Activated CD4-positive, alpha-beta T cell treated with anti-CD3 and anti-CD28 coated beads, Interleukin-2, amount 50 U/mL, for 24 hours (primary cell): ENCODE results near the gene PIEZO2.

Experiments used
- DNase-seq, 2 donors: peaks; one replicate each; pipeline ENCODE4 v3.0.0-alpha.2; 2020; ENCODE audit warnings: low read depth in 1 of 2, low spot score in 1 of 2

PIEZO2 gene

GRCh38 chr18:11031966-11032365, 117.4 kb downstream of the PIEZO2 start:
- no peak for DNase-seq

DNA sequence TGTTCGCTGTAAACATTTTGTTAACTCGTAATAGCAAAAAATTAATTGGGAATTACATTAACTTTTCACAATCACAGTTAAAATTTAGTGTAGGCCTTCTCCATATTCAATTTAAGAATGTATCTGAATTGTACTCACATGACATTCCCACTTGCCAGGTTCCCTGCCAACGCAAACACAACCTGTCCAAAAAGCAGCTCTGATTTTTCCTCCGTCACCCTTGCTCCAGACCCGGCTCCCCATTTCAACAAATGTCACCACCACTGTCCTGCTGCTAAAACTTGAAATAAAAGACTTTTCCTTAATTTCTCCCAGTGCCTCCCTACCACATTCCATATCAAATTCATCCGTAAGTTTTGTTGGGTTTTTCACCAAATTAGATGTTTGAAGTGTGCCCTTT, 120.3 kb downstream of the PIEZO2 start:
- no peak for DNase-seq

DNA sequence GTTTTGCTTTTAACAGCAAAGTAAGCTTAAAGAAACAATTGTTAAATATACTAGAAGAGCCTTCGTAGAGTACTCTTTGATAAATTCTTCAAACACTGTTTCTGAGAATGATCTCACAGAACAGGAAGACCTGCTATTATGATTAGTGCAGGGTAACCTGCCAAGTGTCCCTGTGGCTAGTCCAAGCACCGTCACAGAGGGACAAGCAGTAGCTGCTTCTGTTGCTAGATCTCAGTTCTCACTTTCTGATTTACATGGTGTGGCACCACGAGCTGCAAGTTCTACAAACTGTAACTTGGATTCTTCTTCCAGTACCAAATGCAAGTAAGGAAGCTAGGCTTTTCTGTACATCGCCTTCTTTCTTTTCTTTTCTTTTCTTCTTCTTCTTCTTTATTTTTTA, 121.5 kb downstream of the PIEZO2 start:
- DNase-seq, result no peak

DNA sequence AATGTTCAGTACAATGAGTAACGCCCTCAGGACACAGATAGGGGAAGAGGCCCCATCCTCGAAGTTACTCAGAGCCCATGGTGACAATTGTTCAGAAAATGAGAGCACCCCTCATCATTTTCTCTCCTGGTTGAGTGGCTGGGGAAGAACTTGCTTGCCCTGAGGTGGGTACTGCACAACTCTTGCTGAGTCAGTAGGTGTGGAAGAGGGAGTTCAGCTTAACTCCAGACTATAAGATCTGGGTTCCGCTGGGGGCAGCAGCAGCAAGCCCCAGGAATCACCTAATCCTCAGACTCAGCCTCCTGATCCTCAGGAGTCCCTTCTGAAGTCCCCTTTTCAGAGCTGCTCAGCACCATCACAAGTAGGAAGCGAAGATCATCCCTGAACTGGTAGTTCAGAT, 123.7 kb downstream of the PIEZO2 start:
- no peak for DNase-seq

DNA sequence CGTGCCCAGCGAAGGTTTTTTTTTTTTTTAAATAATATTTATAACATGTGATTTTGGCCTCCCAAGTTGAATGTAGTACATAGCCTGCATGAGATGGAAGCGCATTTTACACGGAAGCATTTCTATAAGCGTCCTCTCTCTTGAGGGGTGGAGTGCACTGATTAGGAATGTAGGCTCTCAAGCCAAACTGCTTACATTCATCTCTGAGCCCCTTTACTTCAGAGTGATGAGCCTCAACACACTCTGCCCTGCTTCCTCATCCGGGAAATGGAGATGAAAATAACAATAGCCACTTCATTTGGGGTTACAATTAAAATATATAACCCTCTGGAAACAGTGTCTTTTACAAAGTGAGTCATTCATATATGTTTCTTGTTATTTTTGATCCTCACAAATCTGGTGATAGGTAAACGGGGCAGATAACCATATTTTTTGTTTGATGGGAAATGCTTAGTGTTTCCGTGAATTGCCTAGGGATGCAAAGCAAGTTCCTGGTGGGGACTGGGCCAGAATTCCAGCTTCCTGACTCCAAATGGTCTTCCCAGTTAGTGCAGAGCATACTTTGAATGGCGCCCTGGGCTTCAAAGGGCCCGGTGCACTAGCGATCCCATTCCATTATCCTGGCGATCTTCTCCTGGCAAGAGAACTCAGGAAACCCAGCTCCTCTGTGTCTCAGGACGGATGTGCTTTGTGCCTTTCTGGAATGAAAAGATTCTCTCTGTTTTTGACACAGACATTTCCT, 124.3 kb downstream of the PIEZO2 start:
- DNase-seq, result no peak

- DNase-seq, result no peak
Observed at GRCh38 chr18:11021477-11021876, 127.9 kb downstream of the PIEZO2 start.

GRCh38 chr18:11020877-11021414, 128.4 kb downstream of the PIEZO2 start:
- DNase-seq, result no peak

- DNase-seq, result no peak
Observed at GRCh38 chr18:11020161-11020853, 129.1 kb downstream of the PIEZO2 start.

GRCh38 chr18:11019295-11020105, 129.9 kb downstream of the PIEZO2 start:
- DNase-seq, result no peak

DNA sequence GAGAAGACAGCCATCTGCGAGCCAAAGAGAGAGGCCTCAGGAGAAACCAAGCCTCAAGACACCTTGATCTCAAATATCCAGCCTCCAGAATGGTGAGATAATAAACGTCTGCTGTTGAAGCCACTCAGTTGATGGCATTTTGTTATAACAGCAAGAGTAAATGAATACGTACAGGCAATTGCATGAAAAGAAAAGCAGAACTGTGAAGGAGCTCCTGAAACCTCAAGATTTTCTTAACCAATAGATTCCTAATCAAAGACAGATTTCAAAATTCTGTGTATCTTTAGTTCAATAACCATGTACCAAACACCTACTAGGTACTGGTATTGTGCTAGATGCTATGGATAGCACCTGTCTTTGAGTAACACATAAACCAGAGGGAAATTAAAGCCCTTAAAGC, 139.5 kb downstream of the PIEZO2 start:
- DNase-seq, result no peak

GRCh38 chr18:11009147-11009546, 140.2 kb downstream of the PIEZO2 start:
- no peak for DNase-seq

- DNase-seq, result no peak
Observed at GRCh38 chr18:11008505-11008904, 140.9 kb downstream of the PIEZO2 start.

DNA sequence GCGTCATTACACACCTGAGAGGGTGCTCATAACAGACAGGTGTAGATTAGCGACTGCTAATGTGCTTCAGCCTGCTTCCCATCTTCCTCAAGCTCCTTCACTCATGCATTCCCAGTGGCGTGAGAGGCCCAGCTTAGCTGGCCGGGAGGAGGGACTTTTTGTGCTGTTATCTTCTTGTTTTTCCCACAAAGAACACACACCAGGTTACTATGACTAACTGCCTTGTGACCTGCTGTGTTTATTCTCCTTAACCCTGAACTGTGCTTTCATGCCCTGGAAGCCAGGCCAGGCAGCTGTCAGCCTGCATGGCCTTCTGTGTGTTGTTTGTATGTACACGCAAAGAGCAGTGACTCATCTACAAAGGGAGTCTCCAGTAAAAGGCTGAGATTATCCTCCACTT, 143.8 kb downstream of the PIEZO2 start:
- DNase-seq, result no peak

- no peak for DNase-seq
Observed at GRCh38 chr18:11004951-11005350, 144.4 kb downstream of the PIEZO2 start.

DNA sequence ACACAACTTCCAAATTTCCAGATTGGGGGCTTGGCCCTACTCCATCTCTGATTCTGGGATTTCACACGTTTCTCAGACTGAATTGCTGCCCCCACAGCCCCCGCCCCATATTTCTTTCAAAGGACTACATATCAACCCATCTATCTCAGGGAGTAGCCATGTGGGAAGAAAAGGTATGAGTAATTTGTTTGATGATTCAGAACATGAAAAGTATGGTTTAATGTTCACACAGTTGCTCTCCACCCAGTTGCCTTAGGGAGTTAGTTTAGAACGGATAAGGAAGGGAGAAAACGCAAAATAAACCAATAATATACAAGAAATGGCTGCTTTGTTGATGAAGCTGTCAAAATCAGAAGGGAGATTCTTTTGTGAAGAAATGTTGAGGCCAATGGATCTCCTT, 145.1 kb downstream of the PIEZO2 start:
- DNase-seq, result no peak

DNA sequence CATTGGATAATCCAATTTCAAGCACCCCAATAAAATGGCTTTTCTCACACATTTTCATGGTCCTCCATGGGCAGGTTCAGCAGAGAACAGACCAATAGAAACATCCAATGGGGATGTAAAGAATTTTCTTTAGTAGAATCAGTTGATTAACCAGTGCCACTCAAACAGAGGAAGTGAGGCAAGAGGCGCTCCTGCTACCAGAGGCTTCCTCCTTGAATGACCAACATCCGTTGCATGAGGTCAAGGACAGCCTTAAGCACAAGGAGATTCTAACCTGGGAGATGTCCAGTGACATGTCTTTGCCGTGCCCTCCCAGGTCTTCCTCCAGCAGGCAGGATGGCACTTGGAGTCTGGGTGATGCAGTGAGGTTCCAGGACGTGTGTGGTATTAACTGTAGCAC, 146.6 kb downstream of the PIEZO2 start:
- no peak for DNase-seq

DNA sequence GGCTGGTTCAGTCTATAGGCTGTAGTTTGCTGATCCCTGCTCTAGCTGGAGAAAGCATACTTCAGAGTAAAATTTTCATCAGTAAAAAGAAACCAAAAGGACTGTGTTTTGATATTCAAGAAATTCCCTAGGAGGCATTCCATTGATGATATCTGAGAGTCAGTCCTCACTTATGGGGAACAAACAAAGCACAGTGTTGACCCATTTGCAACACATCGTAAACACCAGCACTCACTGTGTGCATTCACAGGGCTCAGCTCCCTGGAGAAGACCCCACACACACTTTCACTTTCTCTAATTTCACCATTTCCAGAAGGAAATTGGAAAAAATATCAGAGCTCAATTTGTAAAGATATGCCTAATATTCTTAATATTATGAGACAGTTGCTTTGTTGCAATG, 147.1 kb downstream of the PIEZO2 start:
- no peak for DNase-seq

DNA sequence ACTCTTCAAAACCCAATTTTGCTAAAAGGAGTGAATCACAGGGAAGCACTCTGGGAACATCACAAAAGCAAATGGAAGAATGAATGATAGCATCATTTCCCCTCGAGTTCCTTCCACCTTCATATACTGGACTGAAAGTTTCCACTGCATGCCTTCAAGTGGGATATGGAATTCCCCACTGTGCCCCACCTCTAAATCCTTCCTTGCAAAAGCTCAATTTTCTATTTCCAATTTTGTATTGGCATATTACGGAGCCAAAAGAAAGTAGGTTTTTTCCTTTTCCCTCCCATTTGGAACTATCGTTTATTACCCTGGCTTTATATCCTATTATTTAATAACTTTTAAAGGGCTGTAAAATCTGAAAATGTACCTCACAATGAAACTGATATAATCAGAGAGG, 149.3 kb downstream of the PIEZO2 start:
- no peak for DNase-seq

DNA sequence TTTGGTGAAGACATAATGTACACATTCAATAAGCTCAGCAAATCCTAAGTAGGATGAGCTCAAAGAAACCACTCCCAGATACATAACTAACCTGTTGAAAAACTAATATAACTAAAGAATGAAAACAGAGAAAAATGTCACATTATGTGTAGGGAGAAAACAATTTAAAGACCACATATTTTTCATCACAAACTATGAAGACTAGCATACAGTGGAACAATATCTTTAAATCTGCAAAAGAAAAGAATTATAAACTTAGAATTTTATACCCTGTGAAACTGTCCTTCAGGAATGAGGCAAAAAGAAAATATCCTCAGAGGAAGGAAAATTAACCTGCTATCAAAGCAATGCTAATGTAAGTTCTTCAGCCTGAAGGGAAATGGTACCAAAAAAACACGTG, 151.5 kb downstream of the PIEZO2 start:
- no peak for DNase-seq

DNA sequence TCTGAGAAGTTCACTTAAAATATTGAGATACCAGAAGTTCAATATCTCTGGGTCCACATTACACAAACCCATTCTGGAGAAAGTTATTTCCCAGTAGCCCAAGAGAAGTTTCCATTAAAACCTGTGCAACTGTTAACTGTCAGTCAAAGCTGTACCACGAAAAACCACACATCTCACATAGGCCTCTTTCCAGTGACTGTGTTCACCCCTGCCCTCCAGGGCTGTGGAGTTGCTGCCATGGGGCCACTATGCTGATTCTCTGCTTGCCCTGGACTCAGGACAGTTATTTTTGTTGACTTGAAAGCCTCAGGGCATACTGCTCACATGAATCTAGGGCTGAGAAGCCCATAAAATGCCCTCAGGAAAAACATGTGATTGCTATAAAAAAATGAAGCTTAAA, 153.8 kb downstream of the PIEZO2 start:
- DNase-seq, result no peak

- no peak for DNase-seq
Observed at GRCh38 chr18:10989486-10989885, 159.9 kb downstream of the PIEZO2 start.

DNA sequence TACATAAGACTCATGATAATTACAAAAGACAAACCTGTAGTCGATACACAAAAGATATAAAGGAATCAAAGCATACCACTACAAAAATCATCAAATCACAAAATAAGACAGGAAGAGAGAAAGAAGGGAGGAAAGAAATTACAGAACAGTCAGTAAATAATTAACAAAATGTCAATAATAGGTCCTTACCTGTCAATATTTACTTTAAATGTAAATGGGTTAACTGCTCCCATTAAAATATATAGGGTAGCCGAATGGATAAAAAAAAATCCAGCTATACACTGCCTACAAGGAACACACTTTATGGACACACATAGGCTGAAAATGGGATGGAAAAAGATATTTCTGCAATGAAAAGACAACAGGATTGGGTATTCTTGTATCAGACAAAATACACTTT, 163.7 kb downstream of the PIEZO2 start:
- DNase-seq, result no peak
